Neuronal stem cell (in vitro differentiated cells): ENCODE measurements around the gene STAP1.

Source experiments
- DNase-seq: peaks from one replicate; pipeline ENCODE4 v3.0.0-alpha.2; 2013; ENCODE audit warnings: low spot score
- H2AFZ ChIP-seq: one replicate; pipeline ENCODE4 v1.6.1; 2013; ENCODE audit warnings: mild to moderate bottlenecking, low read length, inconsistent platforms
- H2AK5ac ChIP-seq: 2 replicates; pipeline ENCODE4 v1.6.1; 2013; ENCODE audit warnings: low read depth, mild to moderate bottlenecking, inconsistent platforms, low read length, moderate library complexity, mixed read lengths
- H2BK120ac ChIP-seq: 2 replicates; pipeline ENCODE4 v1.6.1; 2013; ENCODE audit warnings: low read depth, mild to moderate bottlenecking, inconsistent platforms, low read length, moderate library complexity, mixed read lengths
- H2BK12ac ChIP-seq: one replicate; pipeline ENCODE4 v1.6.1; 2013; ENCODE audit warnings: low read length, inconsistent platforms
- H2BK15ac ChIP-seq: 2 replicates; pipeline ENCODE4 v1.6.1; 2013; ENCODE audit warnings: mild to moderate bottlenecking, low read length, inconsistent platforms, mixed read lengths
- H2BK5ac ChIP-seq: one replicate; pipeline ENCODE4 v1.6.1; 2013; ENCODE audit warnings: inconsistent platforms, mild to moderate bottlenecking, low read length, moderate library complexity
- H3K14ac ChIP-seq: one replicate; pipeline ENCODE4 v1.6.1; 2013; ENCODE audit warnings: low read length, inconsistent platforms
- H3K18ac ChIP-seq: 2 replicates; pipeline ENCODE4 v1.6.1; 2013; ENCODE audit warnings: low read length, inconsistent platforms
- H3K23ac ChIP-seq: 2 replicates; pipeline ENCODE4 v1.6.1; 2013; ENCODE audit warnings: low read depth, mild to moderate bottlenecking, mixed read lengths, low read length, inconsistent platforms; ENCODE audit not compliant: poor library complexity
- H3K27ac ChIP-seq: replicated peaks from 3 replicates; pipeline ENCODE4 v1.5.1; 2013; ENCODE audit warnings: low read length, inconsistent platforms
- H3K27me3 ChIP-seq, 3 experiments: 2 replicates each; pipeline ENCODE4 v1.6.1; 2013; ENCODE audit warnings: low read length in 3 of 3, mild to moderate bottlenecking in 2 of 3, inconsistent platforms in 1 of 3, low read depth in 1 of 3, mixed read lengths in 1 of 3, moderate library complexity in 1 of 3; ENCODE audit not compliant: control insufficient read depth in 3 of 3, insufficient read depth in 3 of 3
- H3K36me3 ChIP-seq, 2 donors: replicated peaks in 1 of 2; 2 replicates each; pipeline ENCODE4 v1.6.1; 2013; ENCODE audit warnings: low read length in 2 of 2; ENCODE audit not compliant: control insufficient read depth in 2 of 2, insufficient read depth in 2 of 2
- H3K4ac ChIP-seq: 2 replicates; pipeline ENCODE4 v1.6.1; 2013; ENCODE audit warnings: inconsistent platforms, mild to moderate bottlenecking, low read length, moderate library complexity
- H3K4me1 ChIP-seq, 2 donors: 1 replicate in 1 of 2; 2 replicates in 1 of 2; pipeline ENCODE4 v1.6.1; 2013; ENCODE audit warnings: low read length in 2 of 2, low read depth in 1 of 2; ENCODE audit not compliant: control insufficient read depth in 2 of 2, insufficient read depth in 1 of 2
- H3K4me2 ChIP-seq: one replicate; pipeline ENCODE4 v1.6.1; 2013; ENCODE audit warnings: mild to moderate bottlenecking, low read length, inconsistent platforms; ENCODE audit not compliant: insufficient read depth, poor library complexity, severe bottlenecking
- H3K4me3 ChIP-seq, 2 donors: 2 replicates each; pipeline ENCODE4 v1.5.1; 2013; ENCODE audit warnings: low read length in 2 of 2, mild to moderate bottlenecking in 2 of 2, inconsistent platforms in 1 of 2, moderate library complexity in 1 of 2
- H3K79me1 ChIP-seq: one replicate; pipeline ENCODE4 v1.6.1; 2013; ENCODE audit warnings: low read depth, mild to moderate bottlenecking, inconsistent platforms, low read length, moderate library complexity
- H3K9ac ChIP-seq: one replicate; pipeline ENCODE4 v1.6.1; 2013; ENCODE audit warnings: mild to moderate bottlenecking, low read depth, low read length, inconsistent platforms; ENCODE audit not compliant: poor library complexity
- H3K9me3 ChIP-seq, 2 donors: replicated peaks in 1 of 2; 2 replicates each; pipeline versions ENCODE3 to v1.6.1; 2013; ENCODE audit warnings: low read length in 2 of 2, mild to moderate bottlenecking in 2 of 2, inconsistent platforms in 1 of 2, low read depth in 1 of 2, mixed read lengths in 1 of 2, moderate library complexity in 1 of 2; ENCODE audit not compliant: control insufficient read depth in 2 of 2, insufficient read depth in 1 of 2
- H4K8ac ChIP-seq: one replicate; pipeline ENCODE4 v1.6.1; 2013; ENCODE audit warnings: low read depth, mild to moderate bottlenecking, inconsistent platforms, low read length, moderate library complexity
- H4K91ac ChIP-seq: one replicate; pipeline ENCODE4 v1.6.1; 2013; ENCODE audit warnings: low read length, low read depth, mild to moderate bottlenecking, inconsistent platforms; ENCODE audit not compliant: poor library complexity
- WGBS, 2 donors: extraction: QIAGEN DNeasy Blood & Tissue Kit; methylation state at CpG; one replicate each; pipeline ENCODE4 v1.1.7; 2013; ENCODE audit warnings: missing lambda C conversion rate in 2 of 2, mixed read lengths in 1 of 2; ENCODE audit not compliant: insufficient read length in 2 of 2, insufficient replicate concordance in 1 of 2; ENCODE audit errors: extremely low coverage in 2 of 2; 5-methylcytosine and 5-hydroxymethylcytosine counted together

Gene STAP1

GRCh38 chr4:67604749-67605148, 46.2 kb downstream of the STAP1 start:
- Histone ChIP-seq H3K18ac (no peak overlapping the region), H4K8ac (no peak overlapping the region), H3K9me3 (peaks cover 0 to under 1% of the 10 kb centered on the region in 2 donors), H2AFZ (no peak overlapping the region), H3K36me3 (peaks cover 0 to under 1% of the 10 kb centered on the region in 2 donors), H2BK120ac (no peak overlapping the region), H3K79me1 (no peaks in the 10 kb centered on the region), H3K4me3 (no peak overlapping the region), H3K27me3 (no peaks in the 10 kb centered on the region), H3K4ac (no peak overlapping the region), H2BK5ac (no peak overlapping the region), H4K91ac (no peak overlapping the region), H3K23ac (no peak overlapping the region), H3K4me1 (no peaks in the 10 kb centered on the region), H2AK5ac (no peak overlapping the region), H3K4me2 (no peak overlapping the region), H2BK15ac (no peak overlapping the region), H2BK12ac (no peak overlapping the region), H3K27ac (no peak overlapping the region), H3K9ac (no peak overlapping the region), H3K14ac (no peak overlapping the region)
- no peak for DNase-seq
- no CpG with 5 or more reads among the region's 3 CpGs for WGBS, 2 donors

GRCh38 chr4:67608027-67608426, 49.5 kb downstream of the STAP1 start:
- no peak overlapping the region for H3K18ac ChIP-seq
- no peak overlapping the region for H2AFZ ChIP-seq
- WGBS, 2 donors = no CpG with 5 or more reads among the region's 4 CpGs
- H3K9ac ChIP-seq = no peak overlapping the region
- no peak overlapping the region for H3K4ac ChIP-seq
- no peak overlapping the region for H2BK120ac ChIP-seq
- no peaks in the 10 kb centered on the region for H3K4me1 ChIP-seq
- H2BK5ac ChIP-seq = no peak overlapping the region
- H3K27ac ChIP-seq = no peak overlapping the region
- no peak overlapping the region for H2BK15ac ChIP-seq
- no peak overlapping the region for H3K23ac ChIP-seq
- H2BK12ac ChIP-seq = no peak overlapping the region
- H3K79me1 ChIP-seq = no peaks in the 10 kb centered on the region
- no peak overlapping the region for H4K8ac ChIP-seq
- H4K91ac ChIP-seq = no peak overlapping the region
- no peak overlapping the region for H3K4me2 ChIP-seq
- peaks cover 3 to 7% of the 10 kb centered on the region in 2 donors for H3K9me3 ChIP-seq
- no peak overlapping the region for H3K4me3 ChIP-seq
- no peak overlapping the region for H3K14ac ChIP-seq
- peaks cover 0 to 5% of the 10 kb centered on the region in 2 donors for H3K36me3 ChIP-seq
- no peaks in the 10 kb centered on the region for H3K27me3 ChIP-seq
- DNase-seq = no peak
- H2AK5ac ChIP-seq = no peak overlapping the region

GRCh38 chr4:67614186-67614585, 55.7 kb downstream of the STAP1 start:
- Histone ChIP-seq H3K4me2 (no peak overlapping the region), H3K18ac (no peak overlapping the region), H3K36me3 (peaks cover 4 to 47% of the 10 kb centered on the region in 2 donors), H2AFZ (no peak overlapping the region), H3K4me1 (no peaks in the 10 kb centered on the region), H3K4me3 (no peak overlapping the region), H3K9ac (no peak overlapping the region), H4K91ac (no peak overlapping the region), H3K79me1 (no peaks in the 10 kb centered on the region), H2AK5ac (no peak overlapping the region), H3K23ac (no peak overlapping the region), H2BK5ac (no peak overlapping the region), H3K27ac (no peak overlapping the region), H3K9me3 (peaks cover 3 to 11% of the 10 kb centered on the region in 2 donors), H2BK120ac (no peak overlapping the region), H4K8ac (no peak overlapping the region), H2BK15ac (no peak overlapping the region), H3K14ac (no peak overlapping the region), H2BK12ac (no peak overlapping the region), H3K4ac (no peak overlapping the region), H3K27me3 (no peaks in the 10 kb centered on the region)
- no peak for DNase-seq
- WGBS, 2 donors = no CpG with 5 or more reads among the region's 4 CpGs

GRCh38 chr4:67615119-67615518, 56.6 kb downstream of the STAP1 start:
- Histone ChIP-seq H3K4ac (no peak overlapping the region), H3K9me3 (peaks cover 0 to 7% of the 10 kb centered on the region in 2 donors), H4K8ac (no peak overlapping the region), H3K9ac (no peak overlapping the region), H2BK120ac (no peak overlapping the region), H3K27ac (no peak overlapping the region), H2BK12ac (no peak overlapping the region), H3K4me1 (no peaks in the 10 kb centered on the region), H2BK15ac (no peak overlapping the region), H2AFZ (no peak overlapping the region), H3K4me2 (no peak overlapping the region), H3K36me3 (peaks cover 4 to 52% of the 10 kb centered on the region in 2 donors), H3K23ac (no peak overlapping the region), H3K18ac (no peak overlapping the region), H3K14ac (no peak overlapping the region), H3K27me3 (no peaks in the 10 kb centered on the region), H3K79me1 (no peaks in the 10 kb centered on the region), H4K91ac (no peak overlapping the region), H2BK5ac (no peak overlapping the region), H3K4me3 (no peak overlapping the region), H2AK5ac (no peak overlapping the region)
- no CpG with 5 or more reads among the region's 5 CpGs for whole genome bisulfite sequencing, 2 donors
- DNase-seq = no peak
